NT2/D1 (cell line): Measurements from ENCODE around the gene ACP4.

ENCODE experiments used
- SUZ12 ChIP-seq: IDR thresholded peaks from 2 replicates; pipeline ENCODE4 v1.6.1; 2011; ENCODE audit not compliant: insufficient read length, insufficient read depth; ENCODE audit errors: extremely low read depth
- ZNF274 ChIP-seq: IDR thresholded peaks from 2 replicates; pipeline ENCODE4 v1.6.1; 2011; ENCODE audit warnings: mild to moderate bottlenecking, low read depth, low read length

DNA sequence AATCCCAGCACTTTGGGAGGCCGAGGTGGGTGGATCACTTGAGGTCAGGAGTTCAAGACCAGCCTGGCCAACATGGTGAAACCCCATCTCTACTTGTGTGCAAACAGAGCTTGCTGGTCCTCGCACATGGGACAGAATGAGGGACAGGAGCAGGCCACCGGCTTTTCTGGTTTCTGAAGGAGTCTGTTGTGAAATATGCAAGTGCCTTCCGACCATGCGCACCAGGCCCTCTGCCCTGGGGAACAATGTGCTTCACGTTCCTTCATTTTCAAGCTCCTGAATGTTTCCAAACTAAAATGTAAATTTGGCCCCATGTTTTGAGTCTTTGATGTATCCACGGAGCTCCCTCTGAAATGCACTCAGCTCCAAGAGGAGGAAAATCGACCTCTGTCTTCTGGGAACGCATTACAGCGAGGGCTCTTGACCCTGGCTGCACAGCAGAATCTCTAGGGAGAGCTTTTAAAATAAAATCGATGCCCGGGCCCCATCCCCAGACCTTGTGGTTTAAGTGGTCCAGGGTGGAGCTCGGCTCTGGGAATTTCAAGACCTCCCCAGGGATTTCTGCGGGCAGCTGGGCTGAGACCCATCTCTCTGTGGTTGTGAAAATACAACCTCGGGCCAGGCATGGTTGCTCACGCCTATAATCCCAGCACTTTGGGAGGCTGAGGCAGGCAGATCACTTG, 9.3 kb upstream of the ACP4 start:
- TF ChIP-seq ZNF274 (no peak), SUZ12 (no peak)
